ELF-1 (cell line): ENCODE measurements around the gene OSCAR.

ENCODE experiments used
- DNase-seq: peaks from one replicate; pipeline ENCODE4 v3.0.0-alpha.2; 2016; ENCODE audit warnings: low read depth, low spot score

OSCAR gene

GRCh38 chr19:54094426-54095000 lies 6.1 kb downstream of the OSCAR start:
- no peak for DNase-seq

GRCh38 chr19:54084410-54084809 lies 16.2 kb downstream of the OSCAR start:
- no peak for DNase-seq

DNA sequence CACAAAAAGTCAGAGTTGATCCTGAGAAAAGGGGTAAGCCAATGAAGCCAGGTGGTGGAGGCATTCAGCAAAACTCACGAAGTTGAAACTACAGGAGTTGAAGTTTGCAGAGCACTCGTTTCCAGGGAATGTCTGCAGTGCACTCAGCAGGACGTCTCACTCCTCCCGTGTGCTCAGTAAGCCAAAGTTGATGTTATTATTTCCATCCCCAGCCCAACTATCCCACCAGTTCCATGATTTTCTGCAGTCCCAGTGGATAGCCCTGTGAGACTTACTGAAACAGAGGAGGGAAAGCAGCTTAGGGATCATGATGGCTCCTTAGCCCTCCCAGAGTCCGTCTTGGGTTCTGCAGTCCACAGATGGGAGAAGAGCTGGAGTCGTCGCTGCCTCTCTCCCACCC lies 19.6 kb downstream of the OSCAR start, which contains the start of gene TARM1:
TARM1 (minus strand) TSS at position 334 of the 400 bp plus-strand sequence; CDS start at position 309, 25 bp downstream.
- DNase-seq: no peak

GRCh38 chr19:54077334-54077733 lies 23.3 kb downstream of the OSCAR start:
- no peak for DNase-seq

DNA sequence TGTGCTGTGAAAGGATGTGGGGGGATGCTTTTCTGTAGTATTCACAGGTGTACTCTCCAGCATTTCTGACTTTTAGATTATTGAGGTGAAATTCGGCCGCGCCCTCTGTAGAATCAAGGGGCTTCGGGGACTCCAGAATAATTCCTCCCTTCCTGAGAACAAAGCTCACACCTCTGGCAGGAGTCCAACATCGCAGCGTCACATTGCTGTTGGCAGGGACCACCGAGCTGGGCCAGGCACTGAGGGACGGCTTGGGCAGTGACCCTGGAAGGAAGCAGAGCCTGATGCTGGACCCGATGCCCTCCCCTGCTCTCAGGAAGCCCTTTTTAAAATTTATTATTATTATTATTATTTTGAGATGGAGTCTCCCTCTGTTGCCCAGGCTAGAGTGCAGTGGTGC lies 25.8 kb downstream of the OSCAR start:
- no peak for DNase-seq

DNA sequence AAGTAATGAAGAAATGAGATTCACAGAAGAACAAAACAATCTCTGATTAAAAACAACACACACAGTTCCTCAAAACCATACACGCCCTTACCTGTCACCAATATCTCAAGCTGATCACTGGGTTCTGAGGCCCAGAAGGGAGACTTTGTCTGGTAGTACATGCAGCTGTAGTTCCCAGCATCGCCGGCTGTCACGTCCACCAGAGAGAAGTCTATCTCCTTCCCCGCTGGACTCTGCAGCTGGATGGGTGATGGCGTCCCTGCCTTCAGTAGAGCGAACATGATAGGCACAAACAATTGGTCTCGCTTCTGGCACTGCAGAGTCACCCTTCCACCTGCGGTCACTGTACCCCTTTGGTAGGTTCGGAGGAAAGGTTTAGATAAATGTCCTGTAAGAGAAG lies 26.8 kb downstream of the OSCAR start:
- DNase-seq: no peak

DNA sequence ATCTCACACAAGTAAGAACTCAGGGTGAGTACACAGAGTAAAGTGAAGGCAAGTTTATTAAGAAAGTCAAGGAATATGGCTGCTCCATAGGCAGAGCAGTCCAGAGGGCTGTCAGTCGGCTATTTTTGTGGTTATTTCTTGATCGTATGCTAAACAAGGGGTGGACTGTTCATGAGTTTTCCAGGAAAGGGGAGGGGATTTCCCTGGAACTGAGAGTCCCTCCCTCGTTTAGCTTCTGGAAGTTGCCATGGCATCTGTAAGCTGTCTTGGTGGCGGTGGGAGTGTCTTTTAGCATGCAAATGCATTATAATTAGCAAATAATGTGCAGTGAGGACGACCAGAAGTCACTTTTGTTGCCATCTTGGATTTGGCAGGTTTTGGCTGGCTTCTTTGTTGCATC lies 31.1 kb downstream of the OSCAR start:
- DNase-seq: no peak

GRCh38 chr19:54063350-54064116 lies 37.1 kb downstream of the OSCAR start, which contains the start of gene VSTM1:
Gene VSTM1, minus strand, starts transcription at chr19:54063897. Its CDS starts 120 bp downstream, at chr19:54063777.
- no peak for DNase-seq

- no peak for DNase-seq
Measured at GRCh38 chr19:54062643-54063042, 38.0 kb downstream of the OSCAR start.

DNA sequence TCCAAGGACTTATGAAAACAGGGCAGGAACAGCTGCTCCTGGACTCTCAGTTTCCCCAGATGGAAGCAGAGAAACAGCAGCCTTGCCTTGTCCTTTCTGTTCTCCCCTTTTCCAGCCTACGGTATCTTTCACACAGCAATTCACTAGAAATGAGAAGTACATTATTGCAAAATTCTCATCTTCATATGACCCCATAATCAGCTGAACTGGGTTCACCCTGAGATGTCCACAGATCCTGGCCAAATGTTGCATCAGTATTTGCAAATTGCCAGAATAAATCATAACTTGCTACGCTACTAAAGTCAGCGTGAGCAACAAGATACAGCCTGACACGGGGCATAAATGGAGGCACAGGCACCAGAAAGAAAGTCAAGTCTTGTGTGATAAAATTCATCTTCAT lies 53.0 kb downstream of the OSCAR start:
- no peak for DNase-seq

GRCh38 chr19:54045771-54046170 lies 54.8 kb downstream of the OSCAR start:
- no peak for DNase-seq
